H1 (cell line): Measurements from ENCODE around the gene IL17RA. TPM values are rescaled to one million over a fixed set of nuclear protein-coding genes. Genes with fewer than 3 reads are reported as not detected.

Experiments used
- CTCF ChIA-PET: fragments of 300-600 bp; sonication (Branson Sonifier 250); formaldehyde crosslinking; loops from one replicate; lab custom pipeline; 2021; ENCODE audit not compliant: partially characterized antibody; lab: Charles Lee
- POLR2A ChIA-PET: fragments of 300-600 bp; sonication (Branson Sonifier 250); formaldehyde crosslinking; loops from one replicate; lab custom pipeline; 2021; ENCODE audit warnings: inconsistent platforms; ENCODE audit not compliant: partially characterized antibody; lab: Charles Lee
- DNase-seq, 2 experiments: peaks; one replicate each; pipeline versions ENCODE4 v3.0.0 to v3.0.0-alpha.2; 2010 to 2022; ENCODE audit warnings: low spot score in 2 of 2, low read depth in 1 of 2, mixed read lengths in 1 of 2
- FAIRE-seq: peaks from 2 replicates; lab custom pipeline; 2011; peaks lifted over from hg19 to GRCh38; lab: Jason Lieb, UNC
- H2AFZ ChIP-seq: 2 replicates; pipeline ENCODE4 v1.8.1; 2012; ENCODE audit warnings: low read length, inconsistent platforms
- H2AK5ac ChIP-seq: 2 replicates; pipeline ENCODE4 v1.6.1; 2013; ENCODE audit warnings: low read depth, low read length
- H2BK120ac ChIP-seq: replicated peaks from 2 replicates; pipeline ENCODE3; 2013; ENCODE audit warnings: low read depth, low read length, inconsistent platforms
- H2BK12ac ChIP-seq: 2 replicates; pipeline ENCODE4 v1.6.1; 2013; ENCODE audit warnings: low read depth, low read length
- H2BK15ac ChIP-seq: 2 replicates; pipeline ENCODE4 v1.6.1; 2013; ENCODE audit warnings: low read length
- H2BK20ac ChIP-seq: 2 replicates; pipeline ENCODE4 v1.6.1; 2013; ENCODE audit warnings: low read length
- H2BK5ac ChIP-seq: 2 replicates; pipeline ENCODE4 v1.6.1; 2013; ENCODE audit warnings: low read depth, low read length
- H3K14ac ChIP-seq: 2 replicates; pipeline ENCODE4 v1.6.1; 2013; ENCODE audit warnings: inconsistent platforms; ENCODE audit not compliant: insufficient read length
- H3K18ac ChIP-seq: 2 replicates; pipeline ENCODE4 v1.6.1; 2013; ENCODE audit warnings: low read length; ENCODE audit errors: extremely low read depth
- H3K23ac ChIP-seq: 2 replicates; pipeline ENCODE4 v1.6.1; 2013; ENCODE audit warnings: inconsistent platforms; ENCODE audit not compliant: insufficient read length
- H3K23me2 ChIP-seq: 2 replicates; pipeline ENCODE4 v1.6.1; 2013; ENCODE audit warnings: low read depth, low read length
- H3K27ac ChIP-seq: 2 replicates; pipeline ENCODE4 v1.6.1; 2011; ENCODE audit warnings: low read depth, low read length, inconsistent platforms
- H3K27me3 ChIP-seq, 4 experiments: replicated peaks in 1 of 4; 1 replicate in 1 of 4; 2 replicates in 3 of 4; pipeline versions ENCODE4 v1.6.1 to v1.8.1; 2011 to 2013; ENCODE audit warnings: low read length in 3 of 4, mild to moderate bottlenecking in 3 of 4, inconsistent platforms in 2 of 4, mixed read lengths in 2 of 4, moderate library complexity in 1 of 4; ENCODE audit not compliant: control insufficient read depth in 3 of 4, insufficient read depth in 3 of 4; ENCODE audit errors: extremely low read depth in 1 of 4
- H3K36me3 ChIP-seq, 4 experiments: 2 replicates each; pipeline versions ENCODE4 v1.6.1 to v1.8.1; 2011 to 2013; ENCODE audit warnings: mild to moderate bottlenecking in 4 of 4, low read length in 3 of 4, moderate library complexity in 2 of 4, control low read depth in 1 of 4, inconsistent platforms in 1 of 4; ENCODE audit not compliant: insufficient read depth in 4 of 4, control insufficient read depth in 2 of 4
- H3K4ac ChIP-seq: replicated peaks from 2 replicates; pipeline ENCODE3; 2013; ENCODE audit warnings: low read length, low read depth, mixed read lengths, inconsistent platforms; ENCODE audit not compliant: insufficient read length
- H3K4me1 ChIP-seq, 4 experiments: replicated peaks in 1 of 4; 1 replicate in 1 of 4; 2 replicates in 3 of 4; pipeline versions ENCODE4 v1.6.1 to v1.8.1; 2011 to 2013; ENCODE audit warnings: low read length in 3 of 4, inconsistent platforms in 2 of 4, mixed read lengths in 1 of 4; ENCODE audit not compliant: insufficient read depth in 4 of 4, control insufficient read depth in 3 of 4
- H3K4me2 ChIP-seq, 2 experiments: 2 replicates each; pipeline versions ENCODE4 v1.6.1 to v1.8.1; 2011 to 2013; ENCODE audit warnings: low read depth in 2 of 2, low read length in 2 of 2, control low read depth in 1 of 2, inconsistent platforms in 1 of 2, mild to moderate bottlenecking in 1 of 2; ENCODE audit not compliant: insufficient read depth in 1 of 2
- H3K4me3 ChIP-seq, 4 experiments: fragments of 200-600, 300-600 bp in 1 of 4; sonication (generic), shearing (Covaris generic), sonication (Bioruptor Twin) in 1 of 4; 2 replicates each; pipeline versions ENCODE4 v1.5.1 to v1.8.1; 2011 to 2016; ENCODE audit warnings: low read length in 4 of 4, low read depth in 3 of 4, control low read depth in 2 of 4, inconsistent platforms in 2 of 4, mild to moderate bottlenecking in 2 of 4, mixed read lengths in 1 of 4, moderate library complexity in 1 of 4; ENCODE audit not compliant: insufficient read depth in 2 of 4; ENCODE audit errors: extremely low read depth in 1 of 4
- H3K56ac ChIP-seq: replicated peaks from 2 replicates; pipeline ENCODE3; 2013; ENCODE audit warnings: low read depth, mild to moderate bottlenecking, mixed read lengths, low read length, inconsistent platforms; ENCODE audit not compliant: insufficient read length
- H3K79me1 ChIP-seq: 2 replicates; pipeline ENCODE4 v1.6.1; 2013; ENCODE audit warnings: low read depth, low read length, control low read depth
- H3K79me2 ChIP-seq, 2 experiments: 2 replicates each; pipeline versions ENCODE4 v1.6.1 to v1.8.1; 2012 to 2013; ENCODE audit warnings: low read length in 2 of 2, mild to moderate bottlenecking in 2 of 2, inconsistent platforms in 1 of 2; ENCODE audit not compliant: insufficient read depth in 2 of 2, control insufficient read depth in 1 of 2
- H3K9ac ChIP-seq, 4 experiments: replicated peaks in 1 of 4; 1 replicate in 1 of 4; 2 replicates in 3 of 4; pipeline versions ENCODE4 v1.6.1 to v1.8.1; 2011 to 2013; ENCODE audit warnings: low read depth in 3 of 4, low read length in 3 of 4, control low read depth in 2 of 4, mild to moderate bottlenecking in 2 of 4, moderate library complexity in 2 of 4, inconsistent platforms in 1 of 4; ENCODE audit errors: extremely low read depth in 1 of 4
- H3K9me3 ChIP-seq, 2 experiments: 2 replicates each; pipeline versions ENCODE4 v1.6.1 to v1.8.1; 2012 to 2013; ENCODE audit warnings: mild to moderate bottlenecking in 2 of 2, moderate library complexity in 2 of 2, control low read depth in 1 of 2, inconsistent platforms in 1 of 2, low read depth in 1 of 2, low read length in 1 of 2, mixed read lengths in 1 of 2; ENCODE audit not compliant: insufficient read depth in 2 of 2
- H4K20me1 ChIP-seq, 2 experiments: replicated peaks in 1 of 2; 2 replicates each; pipeline versions ENCODE3 to v1.8.1; 2011 to 2013; ENCODE audit warnings: inconsistent platforms in 2 of 2, low read length in 2 of 2, mild to moderate bottlenecking in 1 of 2; ENCODE audit not compliant: insufficient read depth in 2 of 2, control insufficient read depth in 1 of 2
- H4K5ac ChIP-seq: 2 replicates; pipeline ENCODE4 v1.6.1; 2013; ENCODE audit warnings: low read length, low read depth, mixed read lengths, inconsistent platforms; ENCODE audit not compliant: insufficient read length
- H4K8ac ChIP-seq: 2 replicates; pipeline ENCODE4 v1.8.0; 2013; ENCODE audit warnings: mild to moderate bottlenecking, moderate library complexity, low read length, inconsistent platforms; ENCODE audit not compliant: insufficient read depth; ENCODE audit errors: extremely low read depth
- H4K91ac ChIP-seq: replicated peaks from 2 replicates; pipeline ENCODE3; 2013; ENCODE audit warnings: low read length, mixed read lengths, inconsistent platforms; ENCODE audit not compliant: insufficient read length
- ATF2 ChIP-seq: IDR thresholded peaks from 2 replicates; pipeline ENCODE4 v1.6.1; 2012; ENCODE audit warnings: low read length, inconsistent platforms
- CEBPB ChIP-seq: IDR thresholded peaks from 2 replicates; pipeline ENCODE4 v1.6.1; 2012; ENCODE audit warnings: low read depth, low read length
- GTF2F1 ChIP-seq: IDR thresholded peaks from 2 replicates; pipeline ENCODE4 v1.6.1; 2012; ENCODE audit warnings: low read depth, low read length, improper control_type of control experiment, borderline replicate concordance
- MAX ChIP-seq: IDR thresholded peaks from 2 replicates; pipeline ENCODE4 v1.6.1; 2012; ENCODE audit warnings: inconsistent platforms
- POLR2A ChIP-seq, 2 experiments: IDR thresholded peaks; 1 replicate in 1 of 2; 2 replicates in 1 of 2; pipeline ENCODE4 v1.6.1; 2011; ENCODE audit warnings: low read depth in 2 of 2, low read length in 2 of 2, mild to moderate bottlenecking in 2 of 2; ENCODE audit errors: control extremely low read depth in 1 of 2
- POU5F1 ChIP-seq: IDR thresholded peaks from 2 replicates; pipeline ENCODE4 v1.6.1; 2011; ENCODE audit warnings: low read depth, mild to moderate bottlenecking, low read length, moderate library complexity
- RAD21 ChIP-seq, 2 experiments: IDR thresholded peaks in 1 of 2; conservative IDR thresholded peaks in 1 of 2; 2 replicates each; pipeline ENCODE4 v1.6.1; 2011; ENCODE audit warnings: low read depth in 2 of 2, low read length in 2 of 2, improper control_type of control experiment in 1 of 2, inconsistent platforms in 1 of 2, mild to moderate bottlenecking in 1 of 2, moderate library complexity in 1 of 2
- RXRA ChIP-seq: IDR thresholded peaks from 2 replicates; pipeline ENCODE4 v1.6.1; 2011; ENCODE audit warnings: low read depth, mild to moderate bottlenecking, low read length, moderate library complexity; ENCODE audit not compliant: insufficient read depth
- SIN3A ChIP-seq, 2 experiments: IDR thresholded peaks in 1 of 2; conservative IDR thresholded peaks in 1 of 2; 2 replicates each; pipeline ENCODE4 v1.6.1; 2011 to 2012; ENCODE audit warnings: low read length in 2 of 2, improper control_type of control experiment in 1 of 2, low read depth in 1 of 2, mild to moderate bottlenecking in 1 of 2
- SRF ChIP-seq: IDR thresholded peaks from 2 replicates; pipeline ENCODE4 v1.6.1; 2011; ENCODE audit warnings: mild to moderate bottlenecking, low read depth, low read length, moderate library complexity
- WGBS, 2 experiments: shearing (Covaris generic) in 1 of 2; methylation state at CpG; one replicate each; pipeline versions ENCODE4 v1.1.6 to v1.1.7; 2013 to 2015; ENCODE audit warnings: low lambda C conversion rate in 2 of 2, mixed read lengths in 2 of 2, inconsistent platforms in 1 of 2, low coverage in 1 of 2, missing lambda C conversion rate in 1 of 2; ENCODE audit not compliant: insufficient replicate concordance in 2 of 2, insufficient coverage in 1 of 2, insufficient read length in 1 of 2; ENCODE audit errors: extremely low coverage in 1 of 2, missing lambda C conversion rate in 1 of 2; 5-methylcytosine and 5-hydroxymethylcytosine counted together
- polyA plus RNA-seq, 7 experiments: library from polyadenylated mRNA; depleted of rRNA in 3 of 7; stranded (reverse) in 5 of 7; unstranded in 2 of 7; fragments of >200 nt in 5 of 7; fragments of 200-250 nt in 2 of 7; gene quantifications; 1 replicate in 5 of 7; 2 replicates in 1 of 7; 4 replicates in 1 of 7; pipeline versions ENCODE4 v1.2.1 to v1.2.3, GENCODE V29; 2011 to 2013; ENCODE audit warnings: missing spikeins in 2 of 7, mixed read lengths in 2 of 7
- total RNA-seq: library from RNA; stranded (reverse); fragmentation: NEBNext Ultra II Directional; extraction: Animal tissue kit (Norgen Biotek cat#: 25700); gene quantifications from 2 replicates; pipeline ENCODE4 v1.2.1, GENCODE V29; 2021

The IL17RA gene
- total and polyA plus RNA-seq, 2 of the 8 experiments (the other 6 are each of a cell fraction or from before 2014, with no cell fraction given): 5.6 to 9.9 TPM

DNA sequence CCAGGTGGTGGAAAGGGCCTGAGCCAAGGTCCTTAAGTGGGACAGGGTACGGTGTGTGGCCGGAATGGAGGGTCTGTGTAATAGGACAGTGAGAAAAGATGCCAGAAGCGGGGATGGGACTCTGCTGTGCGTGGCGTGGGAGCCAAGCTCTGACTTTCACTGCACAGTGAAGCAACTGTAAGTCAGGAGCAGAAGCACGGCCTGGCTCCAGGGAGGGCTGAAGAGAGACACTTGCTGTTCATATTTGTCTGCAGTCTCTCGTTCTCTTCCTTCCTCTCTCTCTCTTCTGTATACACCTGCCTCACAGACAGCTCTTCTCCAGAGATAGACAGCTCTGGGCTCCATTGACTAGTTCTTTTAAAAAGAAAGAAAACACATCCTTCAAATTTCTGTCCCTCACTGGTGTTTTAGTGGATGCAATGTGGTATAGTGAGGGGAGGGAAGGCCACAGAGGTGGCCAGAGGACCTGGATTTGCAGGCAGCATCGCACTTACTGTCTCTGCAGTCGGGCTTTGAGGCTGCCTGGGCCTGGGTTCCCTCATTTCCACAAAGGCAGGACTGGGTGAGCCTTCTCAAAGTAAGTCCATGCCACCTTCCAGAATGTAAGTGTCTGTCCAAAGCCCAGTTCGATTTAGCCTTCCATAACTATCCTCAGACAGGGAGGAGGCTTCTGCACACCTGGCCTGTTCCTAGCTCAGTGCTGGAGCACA is 2.1 kb downstream of the IL17RA start:
- Histone ChIP-seq H3K27me3 (peaks cover 9 to 32% (median 18%) of the 10 kb centered on the region in 4 experiments), H3K27ac (no peak overlapping the region), H2BK15ac (no peak overlapping the region), H3K79me2 (no peaks in the 10 kb centered on the region; a peak in 1 of 4 replicates), H3K14ac (no peak overlapping the region), H2BK5ac (no peak overlapping the region), H2BK120ac (no peak overlapping the region), H3K4me1 (peaks cover 0 to 3% (median 2%) of the 10 kb centered on the region in 4 experiments; a peak in 4 of 7 replicates), H3K4ac (no peak overlapping the region), H3K36me3 (no peaks in the 10 kb centered on the region), H3K56ac (no peak overlapping the region), H2BK20ac (no peak overlapping the region), H4K91ac (no peak overlapping the region), H2AFZ (no peak overlapping the region), H4K5ac (no peak overlapping the region), H2BK12ac (no peak overlapping the region), H3K4me3 (no peak overlapping the region), H3K79me1 (peaks cover 2% of the 10 kb centered on the region; the same call in 1 of the 2 replicates), H4K8ac (no peak overlapping the region), H3K9me3 (no peaks in the 10 kb centered on the region; a peak in 1 of 4 replicates), H3K4me2 (no peak overlapping the region; a peak in 1 of 4 replicates), H3K23me2 (peaks cover 10% of the 10 kb centered on the region; the same call in 1 of the 2 replicates), H3K18ac (no peak overlapping the region), H3K9ac (no peak overlapping the region), H3K23ac (no peak overlapping the region), H2AK5ac (no peak overlapping the region), H4K20me1 (peaks cover 2 to 9% of the 10 kb centered on the region in 2 experiments)
- 79% methylated on average over 10 of the region's 10 CpGs; no CpG with 5 or more reads in 1 of the 2 experiments for WGBS, 2 experiments
- DNase-seq (no peak), FAIRE-seq (no peak)
- POLR2A ChIA-PET: interaction anchor here (0.7 to 1.6 kb wide), 2 partner anchors 8 to 12 kb away, joined by 4 to 5 read pairs; no protein-coding TSS in a partner anchor
- CTCF ChIA-PET: interaction anchor here (2.1 to 2.8 kb wide), 2 partner anchors 9 to 85 kb away, joined by 5 to 17 read pairs; no protein-coding TSS in a partner anchor
- no peak for TF ChIP-seq RXRA
- TF ChIP-seq CEBPB: no peak
- no peak for TF ChIP-seq RAD21 (IDR thresholded peaks at IDR 0.05 in 1 of 2, conservative IDR thresholded peaks at IDR 0.05 in 1 of 2; ENCODE audit: low read depth in 2 of 2, low read length in 2 of 2)
- no peak for TF ChIP-seq MAX
- no peak for TF ChIP-seq POLR2A (IDR thresholded peaks at IDR 0.05; ENCODE audit: control extremely low read depth in 1 of 2, low read depth in 2 of 2, low read length in 2 of 2)
- no peak for TF ChIP-seq ATF2
- TF ChIP-seq SIN3A (conservative IDR thresholded peaks at IDR 0.05 in 1 of 2, IDR thresholded peaks at IDR 0.05 in 1 of 2; ENCODE audit: low read depth in 1 of 2, low read length in 2 of 2): no peak
- no peak for TF ChIP-seq SRF
- TF ChIP-seq GTF2F1: no peak
- TF ChIP-seq POU5F1: no peak
